HG03135 (cell line): ENCODE data around the gene FUOM.
"Not testable (repeated sequence)": the region's sequence is repeated elsewhere in the genome, so short reads cannot be mapped to it uniquely, and the experiment has no call there.

Source experiments
- ATAC-seq: cut with Tn5 transposase; IDR thresholded peaks from one replicate; pipeline ENCODE4 v1.9.1; 2021; ENCODE audit warnings: mild to moderate bottlenecking, moderate library complexity; ENCODE audit not compliant: unreplicated experiment

Gene FUOM

DNA sequence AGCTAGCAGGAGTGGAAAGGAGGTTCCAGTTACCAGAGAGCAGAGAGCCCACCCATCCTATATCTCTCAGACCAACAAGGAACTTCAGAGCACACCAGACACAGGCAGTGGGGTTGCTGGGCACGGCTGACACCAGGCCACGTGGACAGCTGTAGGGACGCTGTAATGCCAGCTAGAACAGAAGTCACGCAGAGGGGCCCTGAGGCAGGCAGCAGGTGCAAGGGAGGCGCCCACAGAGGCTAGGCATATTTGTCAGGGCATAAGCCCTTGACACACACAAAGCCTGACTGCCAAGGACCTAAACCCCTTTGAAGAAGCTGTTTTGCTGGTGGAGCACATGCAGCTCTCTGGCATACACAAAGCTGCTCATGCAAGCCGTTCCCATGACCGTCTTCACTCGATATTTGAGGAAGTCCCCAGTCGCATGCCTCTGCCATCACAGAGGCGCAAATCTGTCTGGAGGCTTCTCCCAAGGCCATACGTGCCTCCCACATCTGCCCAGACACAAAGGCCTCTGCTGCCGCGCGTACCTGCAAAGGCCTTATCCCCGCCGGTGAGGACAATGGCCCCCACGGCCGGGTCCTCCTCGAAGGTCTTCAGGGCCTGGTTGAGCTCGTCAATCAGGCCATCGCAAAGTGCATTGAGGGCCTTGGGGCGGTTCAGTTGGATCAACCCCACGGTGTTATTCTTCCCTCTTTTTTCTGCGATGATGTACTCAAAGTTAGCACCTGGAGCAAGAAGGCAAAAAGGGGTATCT is 12.4 kb upstream of the FUOM start:
- no peak for ATAC-seq

DNA sequence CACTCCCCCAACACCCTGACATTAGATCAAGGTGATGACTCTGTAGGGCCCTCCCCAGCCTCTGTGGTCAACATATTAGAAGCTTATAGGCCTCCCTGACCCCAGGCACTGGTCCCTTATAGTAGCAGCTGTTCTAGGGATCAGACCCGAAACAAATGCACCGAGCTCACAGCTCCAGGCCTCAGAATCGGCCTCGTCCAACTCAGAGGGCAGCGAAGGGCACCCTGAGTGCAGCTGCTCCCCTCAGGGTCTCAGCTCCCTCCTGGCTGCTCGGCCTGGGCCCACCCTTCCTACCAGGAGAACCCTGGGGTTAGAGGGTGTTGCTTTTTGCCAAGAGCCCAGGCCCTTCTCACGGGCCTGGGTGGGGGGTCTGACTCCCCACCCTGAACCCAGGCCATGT is 10.3 kb upstream of the FUOM start:
- no peak for ATAC-seq

DNA sequence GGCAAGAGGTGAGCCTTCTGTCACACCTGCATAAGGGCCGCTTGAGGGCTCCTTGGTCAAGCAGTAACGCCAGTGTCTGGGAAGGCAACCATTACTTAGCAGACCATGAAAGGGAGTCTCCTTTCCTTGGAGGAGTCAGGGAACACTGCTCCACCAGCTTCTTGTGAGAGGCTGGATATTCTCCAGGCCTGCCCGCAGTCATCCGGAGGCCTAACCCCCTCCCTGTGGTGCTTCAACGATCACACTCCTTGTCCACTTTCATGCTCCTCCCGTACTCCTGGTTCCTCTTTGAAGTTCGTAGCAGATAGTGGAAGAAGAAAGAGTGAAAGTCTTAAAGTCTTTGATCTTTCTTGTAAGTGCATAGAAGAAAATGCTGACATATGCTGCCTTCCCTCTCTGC is 9.6 kb upstream of the FUOM start:
- not testable (repeated sequence) for ATAC-seq

DNA sequence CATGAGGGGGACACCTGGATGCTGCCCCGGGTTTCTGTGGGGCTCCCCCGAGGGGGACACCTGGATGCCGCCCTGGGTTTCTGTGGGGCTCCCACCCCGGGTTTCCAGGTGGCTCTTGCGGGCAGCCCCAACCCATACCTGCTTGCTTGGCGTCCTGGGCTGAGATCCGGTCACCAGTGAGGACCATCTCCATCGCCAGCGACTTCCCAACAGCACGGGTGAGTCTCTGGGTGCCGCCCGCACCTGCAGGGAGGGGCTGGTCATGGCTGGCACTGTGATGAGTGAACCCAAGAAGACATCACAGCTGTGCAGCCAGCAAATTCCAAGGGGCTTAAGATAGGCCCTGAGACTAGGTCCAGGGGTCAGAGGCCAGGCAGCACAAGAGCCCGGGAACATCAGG is 8.9 kb upstream of the FUOM start:
- no peak for ATAC-seq

DNA sequence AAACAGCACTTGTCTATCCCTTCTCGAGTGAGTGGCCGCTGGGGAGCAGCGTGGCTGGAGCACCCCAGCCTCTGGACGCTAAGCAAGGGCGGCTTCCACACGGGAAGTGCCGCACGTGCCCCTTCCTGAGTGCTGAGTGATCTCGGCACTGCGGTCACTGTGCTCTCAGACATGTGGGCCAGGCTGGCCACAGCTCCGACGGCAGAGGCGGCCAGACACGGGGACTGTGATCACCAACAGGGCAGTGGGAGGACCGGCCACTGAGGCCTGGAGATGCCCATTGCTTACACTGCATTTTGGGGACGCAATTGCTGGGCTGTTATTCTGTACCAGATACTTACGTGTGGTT is 8.3 kb upstream of the FUOM start:
- no peak for ATAC-seq

DNA sequence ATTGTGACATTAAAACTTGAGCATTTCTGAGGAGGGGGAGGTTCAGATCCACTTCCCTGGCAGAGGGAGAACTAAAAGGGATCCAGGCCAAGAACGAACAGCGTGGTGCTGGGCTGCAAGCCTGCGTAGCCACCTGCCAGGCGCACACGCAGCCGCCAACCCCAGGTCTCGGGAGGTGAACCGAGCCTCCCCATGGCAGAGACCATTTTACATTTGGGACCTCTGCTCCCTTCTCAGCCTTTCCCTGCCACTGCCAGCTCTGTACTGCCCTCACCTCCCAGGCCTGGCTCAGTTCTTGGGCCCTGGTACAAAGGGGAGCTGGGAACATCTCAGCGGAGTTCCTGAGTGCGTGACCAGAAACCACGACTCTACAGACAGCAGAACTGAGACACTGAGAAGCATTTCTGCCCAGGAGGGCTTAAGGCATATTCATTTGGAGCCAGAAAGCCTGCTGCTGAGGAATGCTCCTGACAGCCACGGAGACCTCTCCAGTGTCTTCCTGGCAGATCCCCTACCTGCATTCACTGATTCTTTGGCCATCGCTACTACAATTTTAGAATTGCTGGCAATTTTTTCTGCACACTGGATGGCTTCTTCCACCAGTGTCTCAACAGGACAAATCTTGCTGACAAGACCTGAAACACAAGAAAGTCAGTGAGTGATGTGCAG is 7.8 kb upstream of the FUOM start:
- ATAC-seq: no peak

GRCh38 chr10:133364645-133365431 is 7.0 kb upstream of the FUOM start:
- ATAC-seq: no peak

DNA sequence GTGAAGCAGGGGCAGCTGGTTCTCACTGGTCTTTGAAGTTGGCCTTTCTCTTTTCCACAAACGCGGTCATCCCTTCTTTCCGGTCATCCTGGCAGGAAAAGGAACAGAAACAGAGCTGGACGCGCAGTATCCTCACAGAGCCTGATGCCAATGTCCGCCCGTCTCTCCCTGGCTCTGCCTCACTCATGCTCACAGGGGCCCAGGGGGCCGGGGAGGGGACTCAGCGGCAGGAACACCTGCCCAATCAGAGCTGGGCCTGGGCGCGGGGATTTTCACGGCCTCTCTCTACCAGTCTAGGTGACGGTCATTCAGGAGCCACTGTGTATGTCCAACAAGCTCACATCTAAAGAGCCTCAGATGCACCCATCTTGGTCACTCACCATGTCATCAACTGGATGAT is 5.0 kb upstream of the FUOM start:
- ATAC-seq: no peak

DNA sequence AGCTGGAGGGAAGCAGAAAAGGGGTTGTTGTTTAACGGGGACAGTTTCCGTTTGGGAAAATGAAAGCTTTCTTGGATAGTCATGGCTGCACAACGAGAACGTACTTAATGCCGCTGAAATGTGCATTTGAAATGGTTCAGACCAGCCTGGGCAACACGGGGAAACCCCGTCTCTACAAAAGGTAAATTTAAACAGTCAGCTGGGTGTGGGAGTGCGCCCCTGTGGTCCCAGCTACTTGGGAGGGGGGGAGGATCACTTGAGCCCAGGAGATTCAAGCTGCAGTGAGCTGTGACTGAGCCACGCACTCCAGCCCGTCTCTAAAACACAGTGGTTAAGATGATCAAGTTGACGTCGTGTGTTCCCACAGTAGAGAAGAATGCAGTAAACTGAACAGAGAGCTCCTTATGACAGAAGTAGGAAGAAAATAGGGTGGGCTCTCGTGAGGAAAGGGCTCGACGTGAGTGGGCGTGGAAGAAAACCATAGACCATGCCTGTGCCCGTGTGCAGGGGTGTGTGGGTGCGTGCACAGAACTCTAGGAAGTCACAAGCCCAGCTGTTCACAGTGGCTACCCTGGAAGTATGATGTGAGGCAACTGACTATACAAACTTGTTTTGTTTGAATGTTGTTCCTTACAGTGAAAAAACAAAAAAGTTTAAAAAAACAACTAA is 4.1 kb upstream of the FUOM start:
- ATAC-seq: no peak

GRCh38 chr10:133361227-133361626 is 3.4 kb upstream of the FUOM start:
- ATAC-seq: no peak

DNA sequence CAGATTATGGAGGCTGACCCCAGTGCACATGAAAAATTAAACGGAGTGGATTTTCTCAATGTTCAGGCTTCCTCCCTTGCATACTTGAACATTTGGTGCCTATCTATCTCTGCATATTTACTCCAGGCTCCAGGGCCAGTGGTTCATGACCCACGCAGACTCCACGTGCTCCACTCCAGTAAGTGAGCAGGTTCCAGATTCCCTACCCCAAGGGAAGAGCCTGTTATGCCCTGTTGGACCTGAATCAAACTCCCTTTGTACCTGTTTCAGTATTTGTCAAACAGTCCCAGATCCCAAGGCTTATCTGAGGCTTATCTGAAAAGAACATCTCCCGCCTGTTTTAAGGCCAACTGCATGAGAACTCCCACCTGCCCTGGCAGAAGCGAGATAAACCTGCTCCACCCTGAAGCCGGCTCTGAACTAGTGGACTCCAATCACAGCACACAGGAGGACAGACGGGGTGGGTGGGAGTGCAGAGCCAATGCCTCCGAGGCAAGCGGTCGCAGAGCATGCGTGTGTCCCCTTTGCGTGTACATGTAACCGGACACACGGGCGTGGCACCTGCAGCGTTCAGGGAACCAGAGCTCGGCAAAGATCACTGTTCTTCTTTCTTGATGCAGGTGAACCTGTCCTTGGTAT is 2.3 kb upstream of the FUOM start:
- no peak for ATAC-seq

DNA sequence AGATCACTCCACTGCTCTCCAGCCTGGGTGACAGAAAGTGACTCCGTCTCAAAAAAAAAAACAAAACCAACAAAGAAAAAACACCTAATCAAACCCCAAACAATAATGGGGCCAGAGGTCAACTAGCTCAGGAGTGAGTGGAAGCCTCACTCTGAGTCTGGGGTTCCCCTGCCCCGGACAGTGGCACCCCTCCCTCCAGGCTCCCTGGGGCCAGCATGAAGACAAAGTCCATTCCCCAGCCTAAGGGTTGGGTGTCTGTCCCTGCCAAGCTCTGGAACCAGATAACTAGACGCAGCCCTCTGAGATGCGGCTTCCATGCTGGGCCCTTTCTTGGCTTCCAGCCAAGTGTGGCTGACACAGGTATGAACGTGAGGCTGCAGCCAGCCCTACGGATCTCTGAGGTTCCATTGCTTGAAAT is 1.7 kb upstream of the FUOM start:
- no peak for ATAC-seq

GRCh38 chr10:133358925-133359310 is 1.1 kb upstream of the FUOM start:
- ATAC-seq: no peak

GRCh38 chr10:133358162-133358924 is 524 bp upstream of the FUOM start:
- no peak for ATAC-seq

DNA sequence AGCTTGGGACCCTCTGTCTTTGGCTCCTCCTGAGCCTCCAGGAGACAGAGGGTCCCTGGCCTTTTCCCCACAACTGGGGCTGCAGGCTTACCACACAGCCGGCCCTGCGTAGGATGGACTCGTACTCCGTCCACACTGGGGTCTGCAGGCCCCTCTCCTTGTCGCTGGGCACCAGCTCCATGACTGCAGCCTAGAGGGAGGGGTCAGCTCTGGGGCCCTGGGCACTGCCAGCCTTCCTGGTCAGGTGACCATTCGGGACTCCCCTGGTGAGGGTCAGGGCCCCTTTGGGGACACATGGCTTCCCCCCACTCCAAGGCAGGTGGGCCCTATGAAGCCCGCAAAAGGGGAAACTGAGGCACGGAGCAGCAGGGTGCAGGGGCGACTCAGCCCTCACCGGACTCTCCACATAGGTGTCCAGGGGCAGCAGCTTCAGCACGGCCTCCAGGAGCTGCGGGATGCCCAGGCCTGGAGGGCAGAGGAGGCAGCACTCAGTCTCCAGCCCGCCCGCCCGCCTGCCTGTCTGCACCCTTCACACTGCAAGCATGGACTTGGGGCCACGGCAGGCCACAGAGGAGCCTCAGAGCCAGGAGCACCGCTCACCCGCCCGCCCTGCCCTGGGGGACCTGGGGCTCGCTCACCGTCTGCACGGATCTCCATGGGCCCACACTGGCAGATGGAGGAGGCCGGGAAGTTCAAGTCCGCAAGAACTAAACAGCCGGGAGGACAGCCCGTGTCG is 1.1 kb downstream of the FUOM start:
- no peak for ATAC-seq

GRCh38 chr10:133355991-133356390 is 1.8 kb downstream of the FUOM start:
- ATAC-seq: no peak

DNA sequence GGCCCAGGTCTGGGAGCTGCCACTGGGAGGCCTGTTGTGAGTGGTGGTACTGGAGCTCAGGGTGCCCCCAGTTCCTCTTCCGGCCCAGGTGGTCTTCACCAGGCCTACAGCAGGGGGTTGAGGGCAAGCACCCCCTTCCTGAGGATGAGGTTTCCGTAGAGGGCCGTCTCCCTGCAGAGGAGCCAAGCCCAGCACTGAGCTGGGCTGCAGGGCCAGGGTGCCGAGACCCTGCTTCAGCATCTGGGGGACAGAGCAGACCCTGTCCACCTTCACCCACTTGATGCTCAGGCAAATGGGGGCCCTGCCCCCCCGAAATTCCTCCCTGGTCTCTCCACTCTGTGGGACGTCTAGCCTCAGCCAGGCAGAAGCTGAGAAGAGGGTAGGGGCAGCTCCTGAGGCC is 2.6 kb downstream of the FUOM start:
- ATAC-seq: no peak

GRCh38 chr10:133354672-133355240 is 3.1 kb downstream of the FUOM start:
- ATAC-seq: no peak

- ATAC-seq: no peak
Observed at GRCh38 chr10:133353988-133354605, 3.7 kb downstream of the FUOM start.
